Glutamatergic neuron (in vitro differentiated cells): ENCODE measurements around the gene APBA2. TPM values are rescaled to one million over a fixed set of nuclear protein-coding genes. Genes with fewer than 3 reads are reported as not detected.

ENCODE experiments used
- DNase-seq: peaks from one replicate; pipeline ENCODE4 v3.0.0; 2022
- H3K27ac Mint-ChIP-seq: one replicate; pipeline ENCODE4 v1.8.0; 2020; ENCODE audit warnings: mild to moderate bottlenecking, mixed read lengths, inconsistent platforms; ENCODE audit not compliant: unreplicated experiment
- H3K27me3 Mint-ChIP-seq: one replicate; pipeline ENCODE4 v1.8.0; 2020; ENCODE audit warnings: mild to moderate bottlenecking, moderate library complexity, mixed read lengths, inconsistent platforms; ENCODE audit not compliant: unreplicated experiment
- H3K36me3 Mint-ChIP-seq: one replicate; pipeline ENCODE4 v1.8.0; 2020; ENCODE audit warnings: mild to moderate bottlenecking, mixed read lengths, inconsistent platforms; ENCODE audit not compliant: unreplicated experiment
- H3K4me1 Mint-ChIP-seq: one replicate; pipeline ENCODE4 v1.8.0; 2020; ENCODE audit warnings: mild to moderate bottlenecking, low read depth, mixed read lengths, inconsistent platforms; ENCODE audit not compliant: unreplicated experiment
- H3K4me3 Mint-ChIP-seq: one replicate; pipeline ENCODE4 v1.8.0; 2020; ENCODE audit warnings: mild to moderate bottlenecking, mixed read lengths, inconsistent platforms; ENCODE audit not compliant: unreplicated experiment
- H3K9me3 Mint-ChIP-seq: one replicate; pipeline ENCODE4 v1.8.0; 2020; ENCODE audit warnings: mild to moderate bottlenecking, moderate library complexity, mixed read lengths, inconsistent platforms; ENCODE audit not compliant: unreplicated experiment
- total RNA-seq: library from RNA; stranded (reverse); fragmentation: NEBNext Ultra II Directional; extraction: Animal tissue kit (Norgen Biotek cat#: 25700); gene quantifications from one replicate; pipeline ENCODE4 v1.2.1, GENCODE V29; 2021; ENCODE audit not compliant: unreplicated experiment
- TF ChIP-seq, protein P1 (sequence below): fragments of 200-600 bp; sonication (generic); IDR thresholded peaks from one replicate; pipeline ENCODE4 v1.5.0; 2021; ENCODE audit not compliant: partially characterized antibody, unreplicated experiment

APBA2 gene
- total RNA-seq, 1 donor from 2014 or later = 166 TPM

DNA sequence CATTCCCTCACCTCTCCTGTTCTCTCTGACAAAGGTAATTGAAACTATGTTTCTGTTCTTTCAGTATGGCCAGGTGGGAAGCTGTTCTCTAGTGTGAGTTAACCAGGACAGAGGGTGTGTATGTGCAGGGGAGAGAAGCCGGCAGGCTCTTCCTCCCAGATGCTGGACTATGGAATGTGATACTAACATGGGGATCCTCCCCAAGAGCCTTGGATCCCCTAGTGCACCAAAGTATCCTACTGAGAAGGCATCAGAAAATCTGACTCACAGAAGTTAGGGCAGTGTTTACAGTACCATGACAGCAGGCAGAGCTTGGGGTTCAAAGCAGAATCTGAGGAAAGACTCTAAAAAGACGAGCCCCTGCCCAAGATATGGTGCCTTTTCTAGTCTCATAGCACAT, 123.1 kb downstream of the APBA2 start:
- no peak overlapping the region for H3K27ac Mint-ChIP-seq
- H3K36me3 Mint-ChIP-seq = peaks cover 15% of the 10 kb centered on the region
- peaks cover under 1% of the 10 kb centered on the region for H3K4me1 Mint-ChIP-seq
- TF ChIP-seq, protein P1, sequence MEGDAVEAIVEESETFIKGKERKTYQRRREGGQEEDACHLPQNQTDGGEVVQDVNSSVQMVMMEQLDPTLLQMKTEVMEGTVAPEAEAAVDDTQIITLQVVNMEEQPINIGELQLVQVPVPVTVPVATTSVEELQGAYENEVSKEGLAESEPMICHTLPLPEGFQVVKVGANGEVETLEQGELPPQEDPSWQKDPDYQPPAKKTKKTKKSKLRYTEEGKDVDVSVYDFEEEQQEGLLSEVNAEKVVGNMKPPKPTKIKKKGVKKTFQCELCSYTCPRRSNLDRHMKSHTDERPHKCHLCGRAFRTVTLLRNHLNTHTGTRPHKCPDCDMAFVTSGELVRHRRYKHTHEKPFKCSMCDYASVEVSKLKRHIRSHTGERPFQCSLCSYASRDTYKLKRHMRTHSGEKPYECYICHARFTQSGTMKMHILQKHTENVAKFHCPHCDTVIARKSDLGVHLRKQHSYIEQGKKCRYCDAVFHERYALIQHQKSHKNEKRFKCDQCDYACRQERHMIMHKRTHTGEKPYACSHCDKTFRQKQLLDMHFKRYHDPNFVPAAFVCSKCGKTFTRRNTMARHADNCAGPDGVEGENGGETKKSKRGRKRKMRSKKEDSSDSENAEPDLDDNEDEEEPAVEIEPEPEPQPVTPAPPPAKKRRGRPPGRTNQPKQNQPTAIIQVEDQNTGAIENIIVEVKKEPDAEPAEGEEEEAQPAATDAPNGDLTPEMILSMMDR = no peak
- no peak overlapping the region for H3K4me3 Mint-ChIP-seq
- H3K27me3 Mint-ChIP-seq = peaks cover 3% of the 10 kb centered on the region
- DNase-seq = no peak
- peaks cover 6% of the 10 kb centered on the region for H3K9me3 Mint-ChIP-seq

DNA sequence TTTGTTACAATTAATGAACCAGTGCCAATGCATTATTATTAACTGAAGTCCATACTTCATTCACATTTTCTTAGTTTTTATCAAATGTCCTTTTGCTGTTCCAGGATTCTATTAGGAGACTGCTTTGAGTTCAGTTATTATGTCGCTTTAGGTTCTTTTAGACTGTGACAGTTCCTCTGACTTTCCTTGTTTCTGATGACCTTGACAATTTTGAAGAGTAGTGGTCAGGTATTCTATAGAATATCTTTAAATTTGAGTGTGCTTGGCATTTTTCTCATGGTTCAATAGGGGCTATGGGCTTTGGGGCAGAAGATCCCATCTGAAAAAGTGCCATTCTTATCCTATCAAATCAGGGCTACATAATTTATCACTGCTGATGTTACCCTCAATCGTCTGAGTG, 126.3 kb downstream of the APBA2 start:
- no peak for DNase-seq
- H3K4me3 Mint-ChIP-seq = no peak overlapping the region
- H3K9me3 Mint-ChIP-seq = peaks cover 12% of the 10 kb centered on the region
- TF ChIP-seq, protein P1 = no peak
- H3K27me3 Mint-ChIP-seq = peaks cover 7% of the 10 kb centered on the region
- H3K27ac Mint-ChIP-seq = no peak overlapping the region
- peaks cover 24% of the 10 kb centered on the region for H3K4me1 Mint-ChIP-seq
- peaks cover 3% of the 10 kb centered on the region for H3K36me3 Mint-ChIP-seq

DNA sequence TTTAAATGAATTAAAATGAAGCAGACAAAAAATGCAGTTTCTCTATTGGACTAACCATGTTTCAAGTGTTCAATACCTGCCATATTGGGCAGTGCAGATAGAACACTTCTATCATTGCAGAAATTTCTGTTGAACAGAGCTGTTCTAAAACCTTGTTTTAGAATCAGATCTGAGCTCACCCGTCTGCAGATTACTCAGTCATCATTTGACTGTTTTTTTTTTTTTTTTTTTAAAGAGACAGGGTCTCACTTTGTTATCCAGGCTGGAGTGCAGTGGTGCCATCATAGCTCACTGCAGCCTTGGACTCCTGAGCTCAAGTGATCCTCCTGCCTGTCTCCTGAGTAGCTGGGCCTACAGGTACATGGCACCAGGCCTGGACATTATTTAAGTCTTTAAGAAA, 128.7 kb downstream of the APBA2 start:
- peaks cover 39% of the 10 kb centered on the region for H3K4me1 Mint-ChIP-seq
- H3K9me3 Mint-ChIP-seq = peaks cover 8% of the 10 kb centered on the region
- no peak for DNase-seq
- H3K4me3 Mint-ChIP-seq = no peak overlapping the region
- no peaks in the 10 kb centered on the region for H3K36me3 Mint-ChIP-seq
- TF ChIP-seq, protein P1 = no peak
- H3K27me3 Mint-ChIP-seq = peaks cover 4% of the 10 kb centered on the region
- no peak overlapping the region for H3K27ac Mint-ChIP-seq

DNA sequence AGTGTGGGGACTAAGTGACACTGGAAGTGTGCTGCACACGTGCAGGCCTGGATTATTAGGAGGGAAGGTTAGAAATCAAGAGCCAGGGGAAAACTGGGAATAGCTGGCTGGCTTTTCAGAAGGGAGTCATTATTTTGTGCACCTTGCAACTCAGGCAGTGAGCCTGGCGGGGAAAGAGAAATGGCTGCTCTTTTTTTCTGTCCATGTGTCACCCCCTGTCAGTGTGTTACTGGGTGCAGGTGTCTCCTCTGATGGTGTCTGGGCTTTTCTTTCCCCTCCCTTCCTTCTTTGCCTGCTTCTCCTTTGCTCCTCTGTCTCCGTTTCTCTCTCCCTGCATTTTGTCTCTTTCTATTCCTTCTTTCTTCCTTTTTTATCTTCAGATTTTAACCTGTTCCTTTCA, 130.7 kb downstream of the APBA2 start:
- no peak overlapping the region for H3K27ac Mint-ChIP-seq
- H3K4me3 Mint-ChIP-seq = peak overlapping the region; percentile 3
- H3K9me3 Mint-ChIP-seq = peaks cover 10% of the 10 kb centered on the region
- TF ChIP-seq, protein P1 = no peak
- no peaks in the 10 kb centered on the region for H3K36me3 Mint-ChIP-seq
- H3K27me3 Mint-ChIP-seq = peaks cover 6% of the 10 kb centered on the region
- H3K4me1 Mint-ChIP-seq = peaks cover 44% of the 10 kb centered on the region
- no peak for DNase-seq

DNA sequence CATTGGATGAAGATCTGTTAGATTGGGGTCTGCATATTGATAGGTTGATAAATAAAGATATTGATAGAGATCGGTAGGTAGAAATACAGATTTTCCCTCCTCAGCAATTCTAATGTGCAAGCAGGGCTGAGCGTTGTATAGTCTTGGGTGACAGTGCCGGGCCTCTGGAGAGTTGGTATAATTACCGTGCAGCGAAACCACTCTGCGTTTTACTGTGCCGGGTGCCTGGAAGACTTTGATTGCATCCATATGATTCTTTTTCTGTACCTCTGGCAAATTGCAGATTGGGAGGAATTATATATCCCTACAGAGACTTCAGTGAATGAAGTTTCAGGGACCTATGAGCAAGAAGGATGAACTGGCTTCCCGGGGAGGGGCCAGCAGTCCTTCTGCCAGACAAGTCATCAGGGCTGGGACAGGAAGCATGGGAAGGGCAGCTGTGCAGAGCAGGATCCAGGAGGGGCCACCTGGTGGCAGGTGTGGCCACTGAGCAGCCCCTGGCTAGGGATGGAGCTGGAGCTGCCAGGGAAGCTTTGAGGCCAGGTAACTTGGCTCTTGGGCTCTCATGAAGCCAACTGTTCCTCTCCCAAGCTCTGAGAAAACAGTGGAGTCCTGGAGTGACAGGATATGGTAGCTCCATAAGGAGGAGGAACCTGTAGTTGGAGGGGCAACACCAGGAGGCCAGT, 132.5 kb downstream of the APBA2 start:
- DNase-seq = no peak
- TF ChIP-seq, protein P1 = no peak
- H3K4me3 Mint-ChIP-seq = peak overlapping the region; percentile 0
- peaks cover 6% of the 10 kb centered on the region for H3K27me3 Mint-ChIP-seq
- peaks cover 10% of the 10 kb centered on the region for H3K9me3 Mint-ChIP-seq
- no peaks in the 10 kb centered on the region for H3K36me3 Mint-ChIP-seq
- H3K4me1 Mint-ChIP-seq = peaks cover 44% of the 10 kb centered on the region
- peak overlapping the region; percentile 15 for H3K27ac Mint-ChIP-seq
